Spleen (tissue), 7 donors: ENCODE results near the gene EDIL3.

Experiments
- POLR2A ChIP-seq, 3 donors: fragments of 450-650 bp; IDR thresholded peaks; one replicate each; pipeline ENCODE4 v1.5.1; 2017; ENCODE audit warnings: antibody characterized with exemption in 3 of 3, mild to moderate bottlenecking in 1 of 3
- POLR2AphosphoS5 ChIP-seq, 3 donors: sonication (generic); formaldehyde crosslinking; IDR thresholded peaks; one replicate each; pipeline ENCODE4 v1.5.1; 2017; ENCODE audit warnings: antibody characterized with exemption in 3 of 3
- TF ChIP-seq, protein P1 (sequence below), 11 experiments: fragments of 200-600 bp in 7 of 11; fragments of 450-650 bp in 4 of 11; sonication (generic) in 4 of 11; IDR thresholded peaks in 8 of 11; conservative IDR thresholded peaks in 3 of 11; 1 replicate in 7 of 11; 2 replicates in 4 of 11; pipeline versions ENCODE4 v1.4.0 to v1.8.0; 2016 to 2021; ENCODE audit warnings: antibody characterized with exemption in 11 of 11, inconsistent platforms in 4 of 11, mild to moderate bottlenecking in 1 of 11
- donor health status: DM: no; HTN: no; CAD: no; lungs with moderate emphysema.
- donor health status: DM: no; HTN: no; CAD: no.
- donor health status: DM: no; HTN: no; CAD: no.

DNA sequence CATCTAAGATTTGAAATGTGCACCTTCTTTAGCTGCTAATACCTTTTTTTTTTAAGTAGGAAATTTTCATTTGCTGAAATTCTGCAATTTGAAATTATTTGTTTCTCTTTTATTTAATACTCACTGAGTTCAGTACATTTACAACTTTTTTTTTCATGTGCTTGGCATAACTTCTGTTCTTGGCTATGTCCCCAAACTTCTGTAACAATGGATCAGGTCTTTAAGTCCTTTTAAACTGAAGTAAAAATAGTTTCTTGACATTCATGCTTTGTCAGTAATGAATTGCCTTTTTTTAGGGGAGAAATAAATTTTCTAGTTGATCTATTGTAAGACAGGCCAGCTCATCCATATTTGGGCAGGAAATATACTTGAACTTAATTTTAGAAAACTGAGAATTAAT, 41.5 kb downstream of the EDIL3 start:
- TF ChIP-seq, protein P1, sequence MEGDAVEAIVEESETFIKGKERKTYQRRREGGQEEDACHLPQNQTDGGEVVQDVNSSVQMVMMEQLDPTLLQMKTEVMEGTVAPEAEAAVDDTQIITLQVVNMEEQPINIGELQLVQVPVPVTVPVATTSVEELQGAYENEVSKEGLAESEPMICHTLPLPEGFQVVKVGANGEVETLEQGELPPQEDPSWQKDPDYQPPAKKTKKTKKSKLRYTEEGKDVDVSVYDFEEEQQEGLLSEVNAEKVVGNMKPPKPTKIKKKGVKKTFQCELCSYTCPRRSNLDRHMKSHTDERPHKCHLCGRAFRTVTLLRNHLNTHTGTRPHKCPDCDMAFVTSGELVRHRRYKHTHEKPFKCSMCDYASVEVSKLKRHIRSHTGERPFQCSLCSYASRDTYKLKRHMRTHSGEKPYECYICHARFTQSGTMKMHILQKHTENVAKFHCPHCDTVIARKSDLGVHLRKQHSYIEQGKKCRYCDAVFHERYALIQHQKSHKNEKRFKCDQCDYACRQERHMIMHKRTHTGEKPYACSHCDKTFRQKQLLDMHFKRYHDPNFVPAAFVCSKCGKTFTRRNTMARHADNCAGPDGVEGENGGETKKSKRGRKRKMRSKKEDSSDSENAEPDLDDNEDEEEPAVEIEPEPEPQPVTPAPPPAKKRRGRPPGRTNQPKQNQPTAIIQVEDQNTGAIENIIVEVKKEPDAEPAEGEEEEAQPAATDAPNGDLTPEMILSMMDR (IDR thresholded peaks at IDR 0.05 in 8 of 11, conservative IDR thresholded peaks at IDR 0.05 in 3 of 11), result no peak
- TF ChIP-seq POLR2A (IDR thresholded peaks at IDR 0.05), result no peak
- TF ChIP-seq POLR2AphosphoS5 (IDR thresholded peaks at IDR 0.05), result no peak
